ENCODE measurements around the gene PHTF2.

Gene PHTF2

GRCh38 chr7:77812290-77812685 lies 13.7 kb downstream of the PHTF2 start:
- Histone ChIP-seq H3K23ac (ENCODE audit: low read length) (no peak overlapping the region), H2BK120ac (ENCODE audit: low read depth, low read length) (no peak overlapping the region), H2AK5ac (ENCODE audit: low read length) (no peak overlapping the region), H2BK5ac (ENCODE audit: low read length) (no peak overlapping the region), H3K4me1 (ENCODE audit: control insufficient read depth, low read depth, low read length) (no peaks in the 10 kb centered on the region), H3K36me3 (ENCODE audit: control insufficient read depth, insufficient read depth, low read length) (no peaks in the 10 kb centered on the region), H3K27ac (ENCODE audit: low read depth, low read length) (no peak overlapping the region), H3K9ac (ENCODE audit: low read length) (no peak overlapping the region), H4K8ac (ENCODE audit: low read depth, low read length) (no peak overlapping the region), H3K18ac (ENCODE audit: low read length) (no peak overlapping the region), H3K4me2 (ENCODE audit: low read length) (no peak overlapping the region), H2BK15ac (replicated peaks; ENCODE audit: low read depth) (no peak overlapping the region), H3K79me2 (ENCODE audit: control insufficient read depth, insufficient read depth, low read length) (no peaks in the 10 kb centered on the region), H3K4me3 (ENCODE audit: low read length) (no peak overlapping the region), H3K4ac (ENCODE audit: low read depth, low read length) (no peak overlapping the region), H3K79me1 (ENCODE audit: low read length) (peaks cover 2% of the 10 kb centered on the region), H4K5ac (ENCODE audit: low read length) (no peak overlapping the region), H3K56ac (ENCODE audit: low read length) (no peak overlapping the region), H3K27me3 (ENCODE audit: insufficient read depth, low read length, poor library complexity) (no peaks in the 10 kb centered on the region)
- WGBS (ENCODE audit: extremely low coverage, insufficient coverage, low lambda C conversion rate): no CpG with 5 or more reads among the region's 1 CpG
- no peak for DNase-seq

- Histone ChIP-seq H2BK120ac (ENCODE audit: low read depth, low read length) (no peak overlapping the region), H3K4me2 (ENCODE audit: low read length) (no peak overlapping the region), H3K18ac (ENCODE audit: low read length) (no peak overlapping the region), H4K5ac (ENCODE audit: low read length) (no peak overlapping the region), H3K79me2 (ENCODE audit: control insufficient read depth, insufficient read depth, low read length) (no peaks in the 10 kb centered on the region), H3K56ac (ENCODE audit: low read length) (no peak overlapping the region), H3K4ac (ENCODE audit: low read depth, low read length) (no peak overlapping the region), H3K27me3 (ENCODE audit: insufficient read depth, low read length, poor library complexity) (no peaks in the 10 kb centered on the region), H3K23ac (ENCODE audit: low read length) (no peak overlapping the region), H2BK5ac (ENCODE audit: low read length) (no peak overlapping the region), H4K8ac (ENCODE audit: low read depth, low read length) (peak overlapping the region; percentile 56), H3K4me3 (ENCODE audit: low read length) (no peak overlapping the region), H2AK5ac (ENCODE audit: low read length) (no peak overlapping the region), H3K79me1 (ENCODE audit: low read length) (peaks cover 2% of the 10 kb centered on the region), H3K36me3 (ENCODE audit: control insufficient read depth, insufficient read depth, low read length) (no peaks in the 10 kb centered on the region), H3K27ac (ENCODE audit: low read depth, low read length) (no peak overlapping the region), H3K4me1 (ENCODE audit: control insufficient read depth, low read depth, low read length) (no peaks in the 10 kb centered on the region), H3K9ac (ENCODE audit: low read length) (no peak overlapping the region), H2BK15ac (replicated peaks; ENCODE audit: low read depth) (no peak overlapping the region)
- no CpG with 5 or more reads among the region's 2 CpGs for WGBS (ENCODE audit: extremely low coverage, insufficient coverage, low lambda C conversion rate)
- DNase-seq: no peak
Observed at GRCh38 chr7:77813180-77813579, 14.6 kb downstream of the PHTF2 start.

- H3K27ac ChIP-seq (ENCODE audit: low read depth, low read length): no peak overlapping the region
- H3K4me1 ChIP-seq (ENCODE audit: control insufficient read depth, low read depth, low read length): no peaks in the 10 kb centered on the region
- H4K8ac ChIP-seq (ENCODE audit: low read depth, low read length): no peak overlapping the region
- peaks cover 12% of the 10 kb centered on the region for H3K79me1 ChIP-seq (ENCODE audit: low read length)
- no peak overlapping the region for H3K4me2 ChIP-seq (ENCODE audit: low read length)
- no peaks in the 10 kb centered on the region for H3K27me3 ChIP-seq (ENCODE audit: insufficient read depth, low read length, poor library complexity)
- H3K23ac ChIP-seq (ENCODE audit: low read length): no peak overlapping the region
- no peak overlapping the region for H2AK5ac ChIP-seq (ENCODE audit: low read length)
- no peaks in the 10 kb centered on the region for H3K36me3 ChIP-seq (ENCODE audit: control insufficient read depth, insufficient read depth, low read length)
- no peak overlapping the region for H2BK120ac ChIP-seq (ENCODE audit: low read depth, low read length)
- no peak overlapping the region for H4K5ac ChIP-seq (ENCODE audit: low read length)
- no peak overlapping the region for H2BK15ac ChIP-seq (replicated peaks; ENCODE audit: low read depth)
- peaks cover 5% of the 10 kb centered on the region for H3K79me2 ChIP-seq (ENCODE audit: control insufficient read depth, insufficient read depth, low read length)
- no peak overlapping the region for H2BK5ac ChIP-seq (ENCODE audit: low read length)
- no peak overlapping the region for H3K4me3 ChIP-seq (ENCODE audit: low read length)
- DNase-seq: no peak
- H3K18ac ChIP-seq (ENCODE audit: low read length): no peak overlapping the region
- H3K56ac ChIP-seq (ENCODE audit: low read length): no peak overlapping the region
- H3K4ac ChIP-seq (ENCODE audit: low read depth, low read length): no peak overlapping the region
- no peak overlapping the region for H3K9ac ChIP-seq (ENCODE audit: low read length)
Observed at GRCh38 chr7:77819021-77819420, 20.4 kb downstream of the PHTF2 start.

GRCh38 chr7:77820967-77821366 lies 22.4 kb downstream of the PHTF2 start:
- Histone ChIP-seq H3K36me3 (ENCODE audit: control insufficient read depth, insufficient read depth, low read length) (no peaks in the 10 kb centered on the region), H3K79me1 (ENCODE audit: low read length) (peaks cover 14% of the 10 kb centered on the region), H2BK120ac (ENCODE audit: low read depth, low read length) (no peak overlapping the region), H3K4me3 (ENCODE audit: low read length) (no peak overlapping the region), H2BK5ac (ENCODE audit: low read length) (no peak overlapping the region), H3K56ac (ENCODE audit: low read length) (no peak overlapping the region), H3K18ac (ENCODE audit: low read length) (no peak overlapping the region), H4K5ac (ENCODE audit: low read length) (no peak overlapping the region), H3K9ac (ENCODE audit: low read length) (no peak overlapping the region), H3K23ac (ENCODE audit: low read length) (no peak overlapping the region), H2AK5ac (ENCODE audit: low read length) (no peak overlapping the region), H3K4me1 (ENCODE audit: control insufficient read depth, low read depth, low read length) (no peaks in the 10 kb centered on the region), H3K27ac (ENCODE audit: low read depth, low read length) (no peak overlapping the region), H3K79me2 (ENCODE audit: control insufficient read depth, insufficient read depth, low read length) (peaks cover 5% of the 10 kb centered on the region), H4K8ac (ENCODE audit: low read depth, low read length) (no peak overlapping the region), H3K27me3 (ENCODE audit: insufficient read depth, low read length, poor library complexity) (no peaks in the 10 kb centered on the region), H3K4ac (ENCODE audit: low read depth, low read length) (no peak overlapping the region), H2BK15ac (replicated peaks; ENCODE audit: low read depth) (no peak overlapping the region), H3K4me2 (ENCODE audit: low read length) (no peak overlapping the region)
- DNase-seq: no peak
- no CpG with 5 or more reads among the region's 2 CpGs for WGBS (ENCODE audit: extremely low coverage, insufficient coverage, low lambda C conversion rate)

GRCh38 chr7:77822269-77822668 lies 23.7 kb downstream of the PHTF2 start:
- Histone ChIP-seq H2BK120ac (ENCODE audit: low read depth, low read length) (no peak overlapping the region), H3K9ac (ENCODE audit: low read length) (no peak overlapping the region), H3K36me3 (ENCODE audit: control insufficient read depth, insufficient read depth, low read length) (no peaks in the 10 kb centered on the region), H3K4me2 (ENCODE audit: low read length) (no peak overlapping the region), H3K4me1 (ENCODE audit: control insufficient read depth, low read depth, low read length) (no peaks in the 10 kb centered on the region), H2BK15ac (replicated peaks; ENCODE audit: low read depth) (no peak overlapping the region), H3K4me3 (ENCODE audit: low read length) (no peak overlapping the region), H3K79me2 (ENCODE audit: control insufficient read depth, insufficient read depth, low read length) (peaks cover 5% of the 10 kb centered on the region), H3K23ac (ENCODE audit: low read length) (no peak overlapping the region), H3K56ac (ENCODE audit: low read length) (no peak overlapping the region), H2AK5ac (ENCODE audit: low read length) (no peak overlapping the region), H3K18ac (ENCODE audit: low read length) (no peak overlapping the region), H3K27me3 (ENCODE audit: insufficient read depth, low read length, poor library complexity) (no peaks in the 10 kb centered on the region), H4K8ac (ENCODE audit: low read depth, low read length) (no peak overlapping the region), H2BK5ac (ENCODE audit: low read length) (no peak overlapping the region), H4K5ac (ENCODE audit: low read length) (no peak overlapping the region), H3K79me1 (ENCODE audit: low read length) (peaks cover 13% of the 10 kb centered on the region), H3K4ac (ENCODE audit: low read depth, low read length) (no peak overlapping the region), H3K27ac (ENCODE audit: low read depth, low read length) (no peak overlapping the region)
- no peak for DNase-seq
- no CpG with 5 or more reads among the region's 1 CpG for WGBS (ENCODE audit: extremely low coverage, insufficient coverage, low lambda C conversion rate)

GRCh38 chr7:77823787-77824186 lies 25.2 kb downstream of the PHTF2 start:
- no peak for DNase-seq

More at GRCh38 chr7:77823787-77824186, 25.2 kb downstream of the PHTF2 start:
- Histone ChIP-seq H3K9ac (ENCODE audit: low read length) (no peak overlapping the region), H3K4me3 (ENCODE audit: low read length) (no peak overlapping the region), H3K79me2 (ENCODE audit: control insufficient read depth, insufficient read depth, low read length) (peaks cover 5% of the 10 kb centered on the region), H3K27ac (ENCODE audit: low read depth, low read length) (no peak overlapping the region), H4K5ac (ENCODE audit: low read length) (no peak overlapping the region), H3K27me3 (ENCODE audit: insufficient read depth, low read length, poor library complexity) (no peaks in the 10 kb centered on the region), H3K36me3 (ENCODE audit: control insufficient read depth, insufficient read depth, low read length) (no peaks in the 10 kb centered on the region), H2BK120ac (ENCODE audit: low read depth, low read length) (no peak overlapping the region), H3K18ac (ENCODE audit: low read length) (no peak overlapping the region), H3K23ac (ENCODE audit: low read length) (no peak overlapping the region), H2BK5ac (ENCODE audit: low read length) (no peak overlapping the region), H3K4me1 (ENCODE audit: control insufficient read depth, low read depth, low read length) (no peaks in the 10 kb centered on the region), H2BK15ac (replicated peaks; ENCODE audit: low read depth) (no peak overlapping the region), H3K79me1 (ENCODE audit: low read length) (peaks cover 13% of the 10 kb centered on the region), H3K56ac (ENCODE audit: low read length) (no peak overlapping the region), H3K4ac (ENCODE audit: low read depth, low read length) (no peak overlapping the region), H4K8ac (ENCODE audit: low read depth, low read length) (no peak overlapping the region), H2AK5ac (ENCODE audit: low read length) (no peak overlapping the region), H3K4me2 (ENCODE audit: low read length) (no peak overlapping the region)
- WGBS (ENCODE audit: extremely low coverage, insufficient coverage, low lambda C conversion rate): no CpG with 5 or more reads among the region's 2 CpGs
